ENCODE data around the gene PDYN. TPM values are rescaled to one million over a fixed set of nuclear protein-coding genes. Genes with fewer than 3 reads are reported as not detected.
"Not testable (repeated sequence)": the region's sequence is repeated elsewhere in the genome, so short reads cannot be mapped to it uniquely, and the experiment has no call there.

The PDYN gene
- not detected in 2 replicates for total RNA-seq
- not detected for polyA plus RNA-seq (2012)

- DNase-seq (ENCODE audit: low read depth) = no peak
Observed at GRCh38 chr20:1993986-1994385, at the start of gene PDYN. PDYN (minus strand) TSS chr20:1994058; CDS start chr20:1983084, 10,974 bp downstream.

DNA sequence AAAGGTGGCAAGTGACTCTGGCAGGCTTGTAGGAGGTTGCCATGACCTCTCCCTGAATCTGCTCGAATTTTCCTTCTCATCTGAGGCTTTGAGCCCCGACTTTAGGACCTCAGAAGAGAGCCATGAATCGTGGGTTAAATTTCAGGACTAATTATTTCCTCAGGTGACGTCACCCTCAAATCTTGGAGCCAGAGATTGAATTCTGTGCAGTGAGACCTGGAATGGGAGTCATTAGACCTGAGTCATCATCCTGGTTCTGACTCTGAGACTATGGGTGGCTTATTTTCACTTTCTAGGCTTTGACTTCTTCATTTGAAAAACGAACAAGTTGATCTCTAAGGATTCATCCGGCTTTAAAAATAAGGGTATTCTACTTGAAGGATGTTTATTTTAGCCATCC is 48.5 kb upstream of the PDYN start:
- DNase-seq (ENCODE audit: low read depth) = peak; percentile 4

- no peak for DNase-seq (ENCODE audit: low read depth)
Observed at GRCh38 chr20:2038161-2038560, 44.3 kb upstream of the PDYN start.

DNA sequence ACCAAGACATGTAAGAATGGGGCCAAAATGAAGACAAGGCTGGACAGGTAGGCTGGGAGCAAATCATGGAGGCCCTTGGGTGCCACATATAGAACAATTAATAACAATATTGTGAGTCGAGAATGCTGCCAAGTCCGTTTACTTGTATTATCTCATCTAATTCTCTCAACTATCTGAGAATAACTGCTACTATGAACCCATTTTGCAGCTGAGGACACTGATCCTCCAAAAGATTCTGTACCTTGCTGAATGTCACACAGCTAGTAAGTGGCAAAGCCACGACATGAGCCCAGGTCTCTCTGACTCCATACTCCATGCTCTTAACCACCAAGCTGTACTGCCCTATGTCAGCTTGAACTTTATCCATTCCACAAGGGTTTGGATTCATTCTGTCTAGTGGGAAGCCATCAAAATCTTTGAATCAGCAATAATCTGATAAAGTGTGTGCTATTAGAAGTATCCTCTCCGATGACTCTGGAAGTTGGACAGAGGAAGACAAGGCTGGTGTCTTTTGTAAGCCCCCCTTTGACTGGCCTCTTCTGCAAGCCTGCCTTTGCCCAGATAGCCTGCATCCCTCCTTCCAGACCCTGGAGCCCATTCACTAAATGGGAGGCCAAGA is 43.5 kb upstream of the PDYN start:
- no peak for DNase-seq (ENCODE audit: low read depth)

DNA sequence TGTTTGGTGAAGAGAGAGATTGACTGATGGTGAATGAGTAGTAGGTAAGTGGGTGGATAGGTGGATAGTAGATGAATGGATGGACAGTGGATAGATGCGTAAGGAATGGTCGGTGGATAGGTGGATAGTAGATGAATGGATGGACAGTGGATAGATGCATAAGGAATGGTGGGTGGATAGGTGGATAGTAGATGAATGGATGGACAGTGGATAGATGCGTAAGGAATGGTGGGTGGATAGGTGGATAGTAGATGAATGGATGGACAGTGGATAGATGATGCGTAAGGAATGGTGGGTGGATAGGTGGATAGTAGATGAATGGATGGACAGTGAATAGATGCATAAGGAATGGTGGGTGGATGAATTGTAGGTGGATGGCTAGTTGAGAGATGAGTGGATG is 42.5 kb upstream of the PDYN start:
- not testable (repeated sequence) for DNase-seq (ENCODE audit: low read depth)

DNA sequence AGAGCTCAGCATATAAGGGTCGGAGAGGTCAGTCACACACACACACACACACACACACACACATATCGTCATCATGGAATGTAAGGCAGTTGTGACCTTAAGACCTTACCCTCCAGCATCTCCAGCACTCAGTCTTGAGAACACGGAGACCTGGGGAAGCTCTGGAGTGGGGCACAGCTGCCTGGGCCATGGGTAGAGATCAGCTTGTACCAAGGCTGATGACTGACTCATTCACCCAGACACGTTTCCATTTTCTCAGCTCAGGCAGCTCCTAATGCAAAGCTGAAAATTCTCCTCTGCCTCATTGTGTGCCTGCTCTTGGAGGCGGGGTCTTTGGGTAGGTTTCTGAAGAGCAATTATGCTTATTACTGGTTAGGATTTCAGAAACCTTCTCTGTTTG is 38.3 kb upstream of the PDYN start:
- DNase-seq (ENCODE audit: low read depth) = no peak

DNA sequence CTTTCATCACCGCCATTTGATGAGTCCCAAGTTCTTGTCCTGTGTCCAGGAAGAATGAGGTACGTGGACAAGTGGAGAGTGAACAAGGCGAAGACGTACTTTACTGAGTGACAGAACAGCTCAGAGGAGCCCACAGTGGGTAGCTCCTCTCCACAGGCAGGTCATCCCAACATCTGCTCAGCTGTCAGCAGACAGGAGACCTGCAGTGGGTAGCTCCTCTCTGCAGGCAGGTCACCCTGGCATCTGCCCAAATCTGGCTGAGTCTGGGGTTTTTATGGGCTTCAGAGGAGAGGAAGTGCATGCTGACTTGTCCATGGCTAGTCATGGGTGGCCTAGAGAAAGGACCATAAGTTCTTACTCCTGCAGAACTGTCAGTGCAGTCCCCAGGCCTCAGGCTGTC is 32.7 kb upstream of the PDYN start:
- no peak for DNase-seq (ENCODE audit: low read depth)

DNA sequence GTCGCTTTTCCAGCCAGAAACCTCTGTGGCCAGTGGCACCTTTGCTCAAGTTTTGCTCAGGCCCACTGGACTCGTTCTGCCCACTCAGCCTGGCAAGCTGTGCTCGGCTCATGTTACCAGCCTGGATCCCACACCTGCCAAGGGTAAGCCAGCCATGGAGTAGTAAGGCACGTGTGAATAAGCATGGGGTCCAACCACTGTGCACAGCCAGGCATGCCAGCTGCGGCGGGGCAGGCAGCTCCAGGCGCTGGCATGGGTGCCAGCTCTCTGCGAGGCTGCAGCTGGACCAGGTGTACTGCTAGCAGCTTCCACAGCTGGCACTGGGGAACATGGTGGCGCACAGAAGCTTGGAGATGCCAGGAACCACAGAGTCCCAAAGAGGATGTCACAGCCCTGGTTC is 32.1 kb upstream of the PDYN start:
- DNase-seq (ENCODE audit: low read depth) = no peak

DNA sequence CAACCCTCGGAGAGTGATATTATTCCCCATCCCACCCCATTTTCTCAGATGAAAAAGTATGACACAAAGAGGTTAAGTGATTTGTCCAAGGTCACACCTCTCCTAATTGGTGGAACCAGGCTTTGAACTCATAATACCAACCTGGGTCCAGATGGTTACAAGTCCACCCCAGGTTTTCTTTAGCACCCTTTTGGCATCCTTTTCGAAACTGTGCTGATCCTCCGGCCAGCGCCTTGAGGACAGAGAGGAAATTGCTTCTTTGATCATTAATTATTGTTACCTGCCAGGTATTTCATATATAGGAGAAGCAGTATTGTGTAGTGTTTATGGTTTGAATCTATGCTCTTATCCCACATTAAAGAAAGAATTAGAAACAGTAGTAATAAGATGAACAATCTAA is 29.3 kb upstream of the PDYN start:
- DNase-seq (ENCODE audit: low read depth) = no peak

- DNase-seq (ENCODE audit: low read depth) = no peak
Observed at GRCh38 chr20:2022163-2022562, 28.3 kb upstream of the PDYN start.

DNA sequence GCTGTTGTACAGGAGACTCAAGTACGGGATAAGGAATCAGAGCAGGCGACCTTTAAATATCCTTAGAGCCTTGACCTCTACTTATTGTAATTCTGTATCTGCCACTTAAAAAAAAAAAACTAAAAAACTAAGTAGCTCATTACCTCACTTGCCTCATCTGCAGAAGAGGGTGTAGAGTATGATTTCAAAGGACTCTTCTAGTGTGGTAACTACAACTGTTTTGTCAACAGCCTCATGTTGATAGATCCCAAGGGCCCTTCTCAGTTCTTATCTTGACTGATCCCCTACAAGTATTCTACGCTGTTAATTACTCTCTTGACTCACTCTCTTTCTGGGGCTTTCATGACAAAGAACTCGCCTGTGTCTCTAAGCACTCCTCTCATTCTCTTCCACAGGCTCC is 16.7 kb upstream of the PDYN start:
- DNase-seq (ENCODE audit: low read depth) = no peak

GRCh38 chr20:2006452-2007361 is 12.8 kb upstream of the PDYN start:
- peak; percentile 24 for DNase-seq (ENCODE audit: low read depth)

- DNase-seq (ENCODE audit: low read depth) = peak; percentile 71
Observed at GRCh38 chr20:2005831-2006426, 12.1 kb upstream of the PDYN start.

DNA sequence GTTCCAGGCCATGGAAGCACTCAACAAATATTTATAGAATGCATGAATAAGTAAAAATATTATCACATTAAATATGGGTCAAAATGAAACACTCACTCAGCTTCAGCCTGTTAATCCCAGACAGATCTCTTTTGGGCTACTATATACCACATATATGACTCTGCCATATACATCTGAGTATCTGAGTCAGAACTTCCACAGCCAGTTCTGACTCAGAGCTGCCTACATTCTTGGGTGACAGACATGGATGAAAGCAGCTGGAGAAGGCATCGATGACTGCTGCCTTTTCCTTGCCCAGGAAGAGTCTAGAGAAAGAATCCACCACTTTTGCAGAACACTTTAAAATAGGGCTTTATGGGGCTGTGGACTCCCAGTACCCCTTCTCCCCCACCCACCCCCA is 11.5 kb upstream of the PDYN start:
- DNase-seq (ENCODE audit: low read depth) = no peak

DNA sequence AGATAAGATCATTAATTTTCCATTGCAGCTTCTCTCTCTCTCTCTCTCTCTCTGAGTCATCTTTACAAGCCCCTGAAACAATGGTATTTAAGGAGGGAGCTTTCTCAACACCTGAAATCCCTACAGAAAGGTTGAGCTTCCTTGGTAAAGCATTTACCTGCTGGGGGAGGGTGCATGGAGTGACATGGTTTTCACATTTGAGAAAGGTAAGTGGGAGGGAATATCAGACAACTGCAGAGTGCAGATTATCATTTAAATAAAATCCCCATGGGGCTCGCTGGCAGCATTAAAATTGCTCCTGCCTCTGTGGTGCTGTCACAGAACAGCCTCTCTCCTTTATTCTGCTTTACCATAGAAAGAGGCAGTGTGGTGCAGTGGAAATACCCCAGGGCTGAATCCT is 10.3 kb upstream of the PDYN start:
- no peak for DNase-seq (ENCODE audit: low read depth)

- no peak for DNase-seq (ENCODE audit: low read depth)
Observed at GRCh38 chr20:2002365-2002764, 8.5 kb upstream of the PDYN start.

GRCh38 chr20:2001119-2001518 is 7.3 kb upstream of the PDYN start:
- DNase-seq (ENCODE audit: low read depth) = no peak

DNA sequence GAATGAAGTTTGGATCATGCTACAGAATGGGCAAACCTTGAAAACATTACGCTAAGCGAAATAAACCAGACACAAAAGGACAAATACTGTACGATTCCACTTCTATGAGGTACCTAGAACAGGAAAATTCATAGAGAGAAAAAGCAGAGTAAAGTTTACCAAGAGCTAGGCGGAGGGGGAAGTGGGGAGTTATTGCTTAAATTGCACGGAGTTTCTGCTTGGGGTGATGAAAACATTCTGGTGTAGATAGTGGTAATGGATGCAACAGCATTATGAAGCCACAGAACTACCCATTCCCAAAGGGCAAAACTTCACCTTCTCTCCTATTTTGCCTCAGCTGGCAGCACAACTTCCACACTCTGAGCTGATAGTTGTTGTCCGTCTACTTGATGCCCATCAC is 6.4 kb upstream of the PDYN start:
- no peak for DNase-seq (ENCODE audit: low read depth)

- no peak for DNase-seq (ENCODE audit: low read depth)
Observed at GRCh38 chr20:1998715-1999114, 4.9 kb upstream of the PDYN start.

DNA sequence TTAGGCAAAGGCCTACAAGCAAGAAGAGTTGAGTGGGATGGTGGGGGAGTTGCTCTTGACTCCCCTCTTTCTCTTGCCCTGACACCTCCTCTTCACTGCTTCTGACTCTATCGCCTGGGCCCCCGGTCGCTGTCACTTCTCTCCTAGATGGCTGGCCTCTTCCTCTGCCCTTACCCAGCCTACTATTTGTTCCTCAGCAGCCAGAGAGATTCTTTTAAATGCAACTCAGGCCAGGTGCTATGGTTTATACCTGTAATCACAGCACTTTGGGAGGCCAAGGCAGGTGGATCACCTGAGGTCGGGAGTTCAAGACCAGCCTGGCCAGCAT is 4.3 kb upstream of the PDYN start:
- no peak for DNase-seq (ENCODE audit: low read depth)

DNA sequence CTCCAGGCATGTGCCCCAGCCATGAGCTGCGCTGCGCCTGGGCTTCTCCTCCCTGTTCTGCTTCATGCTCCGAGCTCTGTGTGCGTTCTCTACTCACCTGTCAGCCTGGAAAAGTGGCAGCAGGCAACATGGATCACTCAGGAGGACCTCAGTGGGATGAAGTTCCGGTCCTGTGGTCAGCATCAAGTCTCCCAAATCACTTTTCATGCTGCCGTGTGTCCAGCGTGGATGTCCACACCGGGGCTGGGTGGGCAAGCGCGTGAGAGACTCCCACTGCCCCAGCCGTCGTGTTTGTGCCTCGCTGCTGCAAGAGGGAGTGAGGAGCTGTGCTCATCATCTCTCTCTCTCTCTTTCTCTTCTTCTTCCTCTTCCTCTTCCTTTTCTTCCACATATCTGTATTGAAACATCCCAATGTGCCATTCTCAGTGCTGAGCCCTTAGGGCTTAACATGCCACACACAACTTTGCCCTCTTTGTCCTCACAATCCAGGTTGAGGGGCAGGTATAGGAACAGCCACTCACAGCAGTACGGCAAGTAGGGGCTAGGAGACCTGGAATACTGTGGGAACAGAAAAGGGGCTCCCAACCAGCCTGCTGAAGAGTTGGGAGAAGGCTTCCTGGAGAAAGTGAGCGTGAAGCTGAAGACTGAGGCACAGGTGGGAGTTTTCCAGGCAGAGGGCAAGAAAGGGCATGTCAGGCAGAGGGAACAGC is 3.8 kb upstream of the PDYN start:
- DNase-seq (ENCODE audit: low read depth) = no peak
